Measurements from ENCODE around the gene SEL1L3.

The SEL1L3 gene

GRCh38 chr4:25834411-25835107, 28.2 kb downstream of the SEL1L3 start:
- TF ChIP-seq, protein P1, sequence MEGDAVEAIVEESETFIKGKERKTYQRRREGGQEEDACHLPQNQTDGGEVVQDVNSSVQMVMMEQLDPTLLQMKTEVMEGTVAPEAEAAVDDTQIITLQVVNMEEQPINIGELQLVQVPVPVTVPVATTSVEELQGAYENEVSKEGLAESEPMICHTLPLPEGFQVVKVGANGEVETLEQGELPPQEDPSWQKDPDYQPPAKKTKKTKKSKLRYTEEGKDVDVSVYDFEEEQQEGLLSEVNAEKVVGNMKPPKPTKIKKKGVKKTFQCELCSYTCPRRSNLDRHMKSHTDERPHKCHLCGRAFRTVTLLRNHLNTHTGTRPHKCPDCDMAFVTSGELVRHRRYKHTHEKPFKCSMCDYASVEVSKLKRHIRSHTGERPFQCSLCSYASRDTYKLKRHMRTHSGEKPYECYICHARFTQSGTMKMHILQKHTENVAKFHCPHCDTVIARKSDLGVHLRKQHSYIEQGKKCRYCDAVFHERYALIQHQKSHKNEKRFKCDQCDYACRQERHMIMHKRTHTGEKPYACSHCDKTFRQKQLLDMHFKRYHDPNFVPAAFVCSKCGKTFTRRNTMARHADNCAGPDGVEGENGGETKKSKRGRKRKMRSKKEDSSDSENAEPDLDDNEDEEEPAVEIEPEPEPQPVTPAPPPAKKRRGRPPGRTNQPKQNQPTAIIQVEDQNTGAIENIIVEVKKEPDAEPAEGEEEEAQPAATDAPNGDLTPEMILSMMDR (IDR thresholded peaks at IDR 0.05; ENCODE audit: low read depth, low read length, missing control alignments), result no peak
- H3K4me3 ChIP-seq (replicated peaks; ENCODE audit: low read depth, low read length), result no peak overlapping the region
- DNase-seq (ENCODE audit: extremely low read depth, low read depth), result no peak

DNA sequence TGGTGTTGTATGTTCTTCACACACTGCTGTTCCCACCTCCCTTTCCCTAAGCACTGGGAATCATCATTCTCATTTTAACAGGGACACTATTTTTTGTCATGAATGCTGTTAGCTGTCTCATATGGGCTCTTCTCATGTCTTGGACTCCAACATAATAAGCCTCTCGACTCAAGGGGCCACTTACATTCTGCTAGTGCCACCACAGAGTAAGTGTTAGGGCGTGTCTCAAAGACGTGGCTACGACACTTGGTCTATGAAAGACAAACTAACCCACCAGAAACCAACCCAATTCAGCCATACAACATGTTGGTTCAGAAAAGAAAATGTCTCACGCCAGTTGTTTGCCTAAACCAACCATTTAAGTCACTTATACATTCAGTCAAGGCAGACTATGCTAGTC, 32.2 kb downstream of the SEL1L3 start:
- H3K4me3 ChIP-seq (replicated peaks; ENCODE audit: low read depth, low read length), result no peak overlapping the region
- DNase-seq (ENCODE audit: extremely low read depth, low read depth), result no peak
- TF ChIP-seq, protein P1 (IDR thresholded peaks at IDR 0.05; ENCODE audit: low read depth, low read length, missing control alignments), result no peak

- TF ChIP-seq, protein P1 (IDR thresholded peaks at IDR 0.05; ENCODE audit: low read depth, low read length, missing control alignments), result no peak
- no peak for DNase-seq (ENCODE audit: extremely low read depth, low read depth)
- H3K4me3 ChIP-seq (replicated peaks; ENCODE audit: low read depth, low read length), result no peak overlapping the region
These were observed 34.9 kb downstream of the SEL1L3 start for GRCh38 chr4:25827897-25828296.

DNA sequence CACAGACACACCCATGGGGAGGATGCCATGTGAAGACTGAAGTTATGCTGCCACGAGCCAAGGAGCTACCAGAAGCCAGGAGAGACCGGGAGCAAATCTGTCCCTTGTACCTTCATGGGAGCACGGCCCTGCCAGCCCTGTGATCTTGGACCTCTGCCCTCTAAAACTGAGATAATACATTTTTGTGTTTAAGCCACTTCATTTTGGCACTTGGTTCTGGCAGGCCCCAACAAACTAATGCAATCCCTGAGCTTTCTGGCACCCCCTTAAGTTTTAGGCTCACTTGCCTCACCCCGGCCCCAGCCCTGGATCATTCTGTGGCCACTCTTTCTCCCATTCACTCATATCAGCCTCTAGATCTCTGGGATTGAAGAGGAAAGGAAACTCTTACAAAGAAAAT, 35.4 kb downstream of the SEL1L3 start:
- H3K4me3 ChIP-seq (replicated peaks; ENCODE audit: low read depth, low read length), result no peak overlapping the region
- TF ChIP-seq, protein P1 (IDR thresholded peaks at IDR 0.05; ENCODE audit: low read depth, low read length, missing control alignments), result no peak
- no peak for DNase-seq (ENCODE audit: extremely low read depth, low read depth)

DNA sequence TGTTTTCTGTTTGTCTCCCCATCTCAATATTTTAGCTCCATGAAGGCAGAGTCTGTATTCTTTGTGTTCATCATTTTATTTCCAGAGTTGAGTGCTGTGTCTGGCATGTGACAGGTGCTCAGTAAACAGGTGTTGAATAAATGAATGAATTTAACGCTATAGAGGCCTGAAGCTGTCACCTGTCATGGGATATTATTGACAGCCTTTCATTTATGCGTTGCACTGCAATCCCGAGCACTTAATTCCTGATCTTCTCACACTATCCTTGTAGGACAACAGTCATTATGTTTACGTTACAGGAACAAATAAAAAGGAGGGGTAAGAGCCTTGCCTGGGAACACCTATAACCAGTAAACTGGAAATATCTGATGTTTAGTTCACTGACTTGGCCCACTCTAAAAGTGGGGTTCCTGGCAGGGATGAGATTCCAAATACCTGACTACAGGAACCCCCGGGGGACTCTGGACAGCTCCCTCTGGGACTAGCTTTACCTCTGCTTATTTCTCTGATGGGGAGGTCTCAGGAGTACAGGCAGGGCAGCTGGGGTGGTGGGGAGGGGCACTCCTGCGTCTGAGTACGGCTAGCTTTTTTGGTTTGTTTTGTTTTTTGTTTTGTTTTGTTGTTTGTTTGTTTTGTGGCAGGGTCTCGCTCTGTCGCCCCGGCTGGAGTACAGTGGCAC, 36.6 kb downstream of the SEL1L3 start:
- TF ChIP-seq, protein P1 (IDR thresholded peaks at IDR 0.05; ENCODE audit: low read depth, low read length, missing control alignments), result no peak
- no peak for DNase-seq (ENCODE audit: extremely low read depth, low read depth)
- H3K4me3 ChIP-seq (replicated peaks; ENCODE audit: low read depth, low read length), result no peak overlapping the region

- H3K4me3 ChIP-seq (replicated peaks; ENCODE audit: low read depth, low read length), result no peak overlapping the region
- no peak for DNase-seq (ENCODE audit: extremely low read depth, low read depth)
- TF ChIP-seq, protein P1 (IDR thresholded peaks at IDR 0.05; ENCODE audit: low read depth, low read length, missing control alignments), result no peak
These were observed 39.2 kb downstream of the SEL1L3 start for GRCh38 chr4:25823632-25824031.
